NCI-H2196 (cell line): ENCODE measurements around the gene NAV1.
"Not testable (repeated sequence)": the region's sequence is repeated elsewhere in the genome, so short reads cannot be mapped to it uniquely, and the experiment has no call there.

ENCODE experiments used
- DNase-seq: peaks from one replicate; lab custom pipeline; 2025; ENCODE audit not compliant: unreplicated experiment; lab: John Stamatoyannopoulos, UW

Gene NAV1

GRCh38 chr1:201562659-201563405 lies 23.9 kb downstream of the NAV1 start:
- DNase-seq, result no peak

GRCh38 chr1:201563406-201563780 lies 24.5 kb downstream of the NAV1 start:
- DNase-seq, result no peak

GRCh38 chr1:201563941-201564340 lies 25.0 kb downstream of the NAV1 start:
- no peak for DNase-seq

- DNase-seq, result no peak
These were observed 26.2 kb downstream of the NAV1 start for GRCh38 chr1:201565024-201565730.

GRCh38 chr1:201565771-201566528 lies 27.0 kb downstream of the NAV1 start:
- DNase-seq, result no peak

- no peak for DNase-seq
These were observed 27.5 kb downstream of the NAV1 start for GRCh38 chr1:201566529-201566823.

DNA sequence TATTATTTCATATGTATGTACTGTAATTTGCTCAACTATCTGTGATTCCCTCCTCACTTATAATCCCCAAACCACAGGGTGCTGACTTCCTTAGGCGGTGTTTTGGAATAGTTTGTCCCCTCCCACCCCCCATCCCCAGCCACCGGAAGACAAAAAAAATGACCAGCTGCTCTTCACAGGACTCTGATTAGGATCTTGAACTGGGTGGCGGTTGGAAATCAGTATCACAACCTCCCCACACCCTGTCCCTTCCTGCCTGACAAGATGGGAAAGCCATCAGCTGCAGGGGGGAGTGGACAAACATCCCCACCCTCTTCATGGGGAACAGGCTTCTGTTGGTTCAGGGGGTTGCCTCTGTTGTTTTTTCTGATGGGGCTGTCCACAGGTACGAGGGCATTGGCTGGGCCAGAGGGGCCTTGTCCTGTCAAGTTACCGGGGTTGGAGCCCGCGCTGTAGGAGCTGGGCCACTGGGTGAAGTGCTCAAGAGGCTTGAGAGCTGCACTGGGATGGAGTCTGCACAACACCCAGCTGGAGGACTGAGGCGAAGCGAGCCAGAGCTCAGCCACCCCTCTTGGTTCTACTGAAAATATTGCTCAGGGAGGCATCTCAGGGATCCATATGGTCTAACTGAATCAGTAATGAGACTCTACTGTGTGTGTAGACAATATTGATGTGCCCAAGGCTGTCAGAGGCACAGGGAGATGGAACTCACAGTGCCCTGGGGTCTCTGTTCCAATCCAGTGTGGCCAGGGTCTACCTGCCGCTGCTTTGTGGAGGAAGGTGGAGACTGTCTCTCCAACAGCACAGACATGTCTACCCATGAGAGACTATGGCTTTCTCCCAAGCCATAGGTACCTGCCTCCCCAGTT lies 28.2 kb downstream of the NAV1 start:
- no peak for DNase-seq

- no peak for DNase-seq
These were observed 29.3 kb downstream of the NAV1 start for GRCh38 chr1:201568265-201568664.

- no peak for DNase-seq
These were observed 29.9 kb downstream of the NAV1 start for GRCh38 chr1:201568859-201569294.

- DNase-seq, result no peak
These were observed 31.4 kb downstream of the NAV1 start for GRCh38 chr1:201570181-201570885.

DNA sequence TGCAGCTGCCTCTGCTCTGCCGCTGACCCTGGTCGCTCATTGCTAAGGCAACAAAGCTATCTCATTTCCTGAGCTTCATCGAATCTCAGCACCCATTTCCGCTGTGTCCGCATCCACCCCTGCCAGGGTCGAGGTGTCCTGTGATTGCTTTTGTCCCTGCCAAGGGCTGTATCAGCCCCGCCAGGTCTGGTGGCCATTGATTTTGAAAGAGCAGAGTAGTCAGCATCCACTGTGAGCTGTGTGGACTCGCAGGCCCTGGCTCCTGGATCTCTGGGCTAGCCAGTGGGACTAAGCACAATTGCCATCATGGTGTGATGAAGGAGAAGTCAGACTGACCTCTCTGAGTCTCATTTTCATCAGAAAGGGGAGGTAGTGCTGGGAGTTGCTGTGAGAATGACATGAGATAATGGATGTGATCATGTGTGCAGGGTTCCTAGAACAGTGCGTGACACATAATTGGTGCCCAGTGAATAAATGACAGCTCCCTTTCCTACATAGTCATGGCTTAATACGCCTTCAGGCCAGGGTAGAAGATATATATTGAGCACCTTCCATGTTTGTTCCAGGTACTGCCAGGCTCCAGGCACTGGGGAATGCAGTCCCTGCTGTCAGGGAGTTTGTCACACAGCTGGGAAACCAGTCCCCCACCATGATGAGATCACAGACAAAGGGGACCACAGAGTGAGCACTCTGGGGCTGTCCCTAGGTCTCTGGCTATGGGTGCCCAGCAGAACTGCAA lies 32.1 kb downstream of the NAV1 start:
- DNase-seq, result peak; percentile 28

DNA sequence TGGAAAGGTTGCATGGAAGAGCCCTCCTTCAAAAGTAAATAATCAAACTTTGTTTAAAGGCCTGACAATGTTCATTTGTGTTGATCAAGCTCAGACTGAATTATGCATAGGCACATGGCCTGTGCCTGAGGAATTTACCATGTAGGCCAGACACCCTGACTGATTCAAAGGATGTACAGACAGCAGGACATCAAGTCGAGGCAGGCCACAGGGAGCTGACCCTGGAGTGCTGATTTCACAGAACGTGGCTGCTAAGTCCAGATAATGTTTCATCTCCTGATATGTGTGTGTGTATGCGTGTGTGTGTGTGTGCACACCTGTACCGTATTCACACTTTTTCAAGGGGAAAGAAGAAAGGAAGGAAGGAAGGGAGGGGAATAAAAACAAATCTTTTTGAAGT lies 34.1 kb downstream of the NAV1 start:
- DNase-seq, result no peak

DNA sequence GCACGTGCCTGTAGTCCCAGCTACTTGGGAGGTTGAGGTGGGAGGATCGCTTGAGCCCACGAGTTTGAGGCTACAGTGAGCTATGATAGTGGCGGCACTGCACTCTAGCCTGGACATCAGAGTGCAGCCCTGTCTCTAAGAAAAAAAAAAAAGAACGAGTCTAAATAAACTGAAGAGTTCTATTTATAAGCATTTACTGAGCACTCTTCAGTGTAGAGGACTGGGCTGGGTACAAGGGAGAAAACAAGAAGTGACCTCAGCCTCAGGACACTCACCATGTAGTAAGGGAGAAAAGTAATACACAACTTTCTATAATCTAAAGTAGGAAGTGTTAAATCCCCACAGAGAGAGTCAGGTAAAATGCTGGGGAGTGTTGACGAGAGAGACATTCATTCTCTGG lies 35.0 kb downstream of the NAV1 start:
- no peak for DNase-seq

DNA sequence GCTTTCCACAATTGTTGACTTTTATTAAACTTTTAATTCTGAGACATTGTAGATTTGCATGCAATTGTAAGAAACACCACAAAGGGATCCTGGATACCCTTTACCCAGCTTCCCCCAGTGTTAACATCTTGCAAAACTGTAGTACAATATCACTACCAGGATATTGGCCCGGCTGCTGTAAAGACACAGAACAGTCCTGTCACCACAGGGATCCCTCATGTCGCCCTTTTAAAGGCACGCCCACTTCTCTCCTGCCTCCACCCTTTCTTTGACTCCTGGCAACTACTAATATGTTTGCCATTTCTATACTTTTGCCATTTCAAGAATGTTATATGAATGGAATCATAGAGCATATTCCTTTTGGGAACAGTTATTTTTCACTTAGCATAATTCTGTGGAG lies 37.0 kb downstream of the NAV1 start:
- DNase-seq, result no peak

GRCh38 chr1:201576914-201577313 lies 38.0 kb downstream of the NAV1 start:
- DNase-seq, result no peak

- DNase-seq, result no peak
These were observed 39.3 kb downstream of the NAV1 start for GRCh38 chr1:201578008-201578888.

- not testable (repeated sequence) for DNase-seq
These were observed 42.4 kb downstream of the NAV1 start for GRCh38 chr1:201581371-201581770.

GRCh38 chr1:201582705-201583442 lies 43.9 kb downstream of the NAV1 start:
- DNase-seq, result peak; percentile 34
